Upper lobe of left lung (tissue), 6 donors: ENCODE data around the gene MAD2L1. TPM values are rescaled to one million over a fixed set of nuclear protein-coding genes. Genes with fewer than 3 reads are reported as not detected.

Source experiments
- ATAC-seq, 2 donors: fragments of 200-7000 bp; cut with Tn5 transposase; one replicate each; pipeline ENCODE4 v1.9.1; 2022; ENCODE audit warnings: mild to moderate bottlenecking in 2 of 2, moderate library complexity in 2 of 2; ENCODE audit not compliant: low FRiP score in 2 of 2
- DNase-seq, 2 donors: peaks; one replicate each; pipeline ENCODE4 v3.0.0-alpha.2; 2019 to 2020
- H3K27ac ChIP-seq, 4 donors: fragments of 200-600 bp; sonication (generic); one replicate each; pipeline ENCODE4 v1.5.1; 2016 to 2019
- H3K27me3 ChIP-seq, 4 donors: fragments of 200-600 bp; sonication (generic); one replicate each; pipeline ENCODE4 v1.5.1; 2017 to 2019
- H3K36me3 ChIP-seq, 4 donors: fragments of 200-600 bp; sonication (generic); one replicate each; pipeline ENCODE4 v1.5.1; 2016 to 2019
- H3K4me1 ChIP-seq, 4 donors: fragments of 200-600 bp; sonication (generic); one replicate each; pipeline ENCODE4 v1.5.1; 2018 to 2019
- H3K4me3 ChIP-seq, 4 donors: fragments of 200-600 bp; sonication (generic); one replicate each; pipeline ENCODE4 v1.5.1; 2017 to 2019; ENCODE audit warnings: mild to moderate bottlenecking in 2 of 4, moderate library complexity in 1 of 4
- H3K9me3 ChIP-seq, 4 donors: fragments of 200-600 bp; sonication (generic); one replicate each; pipeline ENCODE4 v1.5.1; 2018 to 2019
- EP300 ChIP-seq, 4 donors: sonication (generic); formaldehyde crosslinking; IDR thresholded peaks; one replicate each; pipeline ENCODE4 v1.5.1; 2017; ENCODE audit warnings: antibody characterized with exemption in 4 of 4, control low read depth in 2 of 4
- POLR2A ChIP-seq, 4 donors: fragments of 450-650 bp; IDR thresholded peaks; one replicate each; pipeline ENCODE4 v1.5.1; 2016 to 2017; ENCODE audit warnings: antibody characterized with exemption in 4 of 4, mild to moderate bottlenecking in 2 of 4
- POLR2AphosphoS5 ChIP-seq, 2 donors: sonication (generic); formaldehyde crosslinking; IDR thresholded peaks; one replicate each; pipeline ENCODE4 v1.5.1; 2017; ENCODE audit warnings: antibody characterized with exemption in 2 of 2
- WGBS, 2 donors: methylation state at CpG; one replicate each; pipeline ENCODE4 v1.1.5; 2017 to 2018; 5-methylcytosine and 5-hydroxymethylcytosine counted together
- total RNA-seq, 6 donors: library from RNA; depleted of rRNA in 4 of 6; stranded (reverse); fragments of >200 nt in 4 of 6; gene quantifications; one replicate each; pipeline versions ENCODE4 v1.1.0 to v1.2.1, GENCODE V29; 2016 to 2021
- TF ChIP-seq, protein P1 (sequence below), 6 experiments: fragments of 450-650 bp in 4 of 6; fragments of 200-600 bp in 2 of 6; sonication (generic) in 2 of 6; IDR thresholded peaks; one replicate each; pipeline ENCODE4 v1.5.1; 2016 to 2019; ENCODE audit warnings: antibody characterized with exemption in 6 of 6
- donor health status: DM: no; HTN: no; CAD: no; lungs with moderate emphysema.
- donor health status: DM: no; HTN: yes; CAD: no; lungs with severe emphysema.

The MAD2L1 gene
- 1 to 10 TPM in 5 of 6 donors, not detected in 1; 1.7 to 4.3 (median 2.4) TPM for total RNA-seq

DNA sequence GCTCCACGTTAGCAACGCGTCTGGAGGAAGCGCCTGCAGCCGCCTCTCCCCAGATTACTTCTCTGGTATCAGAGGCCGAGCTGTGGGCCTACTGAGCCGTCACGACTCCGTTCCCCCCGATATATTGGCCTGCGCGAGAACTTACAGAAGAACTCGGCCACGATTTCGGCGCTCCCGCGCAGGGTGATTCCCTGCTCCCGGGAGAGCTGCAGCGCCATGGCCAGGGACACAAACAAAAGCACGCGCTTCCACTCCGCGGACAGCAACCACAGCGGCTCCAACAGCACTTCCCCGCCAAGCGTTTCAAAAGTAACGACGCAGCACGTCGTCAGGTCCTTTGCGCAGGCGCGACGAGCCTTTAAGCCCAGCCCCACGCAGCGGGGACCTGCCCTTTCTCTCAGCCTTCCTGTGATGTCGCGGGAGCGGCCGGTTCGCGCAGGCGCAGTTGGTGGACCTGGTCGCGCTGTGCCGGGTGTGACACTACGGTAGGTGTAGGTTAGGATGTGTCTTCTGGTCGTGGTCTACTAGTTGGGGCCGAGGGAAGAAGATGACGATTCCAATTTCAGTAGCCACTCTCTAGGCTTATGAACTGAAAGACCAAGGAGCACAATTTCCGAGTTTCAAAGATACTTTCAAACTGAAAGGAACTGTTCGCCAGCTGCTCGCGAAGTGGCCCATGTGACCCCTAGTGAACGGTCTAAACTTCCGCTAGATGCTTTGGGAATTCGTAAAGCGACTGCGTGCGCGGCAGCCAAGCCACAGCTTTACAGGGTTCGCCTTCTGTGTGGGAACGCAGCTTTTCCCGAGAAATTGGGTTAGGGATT lies at the start of gene MAD2L1:
Gene MAD2L1, minus strand, starts transcription at position 332 of the 824 bp plus-strand sequence. Its CDS starts 114 bp downstream, at position 218.
- no peaks in the 10 kb centered on the region for H3K36me3 ChIP-seq
- peak within 1 kb of the TSS; percentile 91 to 97 (median 96) for H3K27ac ChIP-seq
- ATAC-seq (peak; percentile 99 to 100), DNase-seq (peak; percentile 99 to 100)
- no peaks in the 10 kb centered on the region for H3K9me3 ChIP-seq
- H3K4me1 ChIP-seq, result peaks cover 15 to 32% (median 17%) of the 10 kb centered on the region in 4 donors
- H3K27me3 ChIP-seq, result no peaks in the 10 kb centered on the region
- peak within 1 kb of the TSS; percentile 49 to 70 (median 65) for H3K4me3 ChIP-seq
- peak; percentile 24 to 94 (median 90) for TF ChIP-seq POLR2A (IDR thresholded peaks at IDR 0.05)
- peak; percentile 95 to 97 for TF ChIP-seq POLR2AphosphoS5 (IDR thresholded peaks at IDR 0.05)
- peak in 1 of 4 donors; percentile 4 for TF ChIP-seq EP300 (IDR thresholded peaks at IDR 0.05)
- TF ChIP-seq, protein P1, sequence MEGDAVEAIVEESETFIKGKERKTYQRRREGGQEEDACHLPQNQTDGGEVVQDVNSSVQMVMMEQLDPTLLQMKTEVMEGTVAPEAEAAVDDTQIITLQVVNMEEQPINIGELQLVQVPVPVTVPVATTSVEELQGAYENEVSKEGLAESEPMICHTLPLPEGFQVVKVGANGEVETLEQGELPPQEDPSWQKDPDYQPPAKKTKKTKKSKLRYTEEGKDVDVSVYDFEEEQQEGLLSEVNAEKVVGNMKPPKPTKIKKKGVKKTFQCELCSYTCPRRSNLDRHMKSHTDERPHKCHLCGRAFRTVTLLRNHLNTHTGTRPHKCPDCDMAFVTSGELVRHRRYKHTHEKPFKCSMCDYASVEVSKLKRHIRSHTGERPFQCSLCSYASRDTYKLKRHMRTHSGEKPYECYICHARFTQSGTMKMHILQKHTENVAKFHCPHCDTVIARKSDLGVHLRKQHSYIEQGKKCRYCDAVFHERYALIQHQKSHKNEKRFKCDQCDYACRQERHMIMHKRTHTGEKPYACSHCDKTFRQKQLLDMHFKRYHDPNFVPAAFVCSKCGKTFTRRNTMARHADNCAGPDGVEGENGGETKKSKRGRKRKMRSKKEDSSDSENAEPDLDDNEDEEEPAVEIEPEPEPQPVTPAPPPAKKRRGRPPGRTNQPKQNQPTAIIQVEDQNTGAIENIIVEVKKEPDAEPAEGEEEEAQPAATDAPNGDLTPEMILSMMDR (IDR thresholded peaks at IDR 0.05), result no peak
- WGBS, 2 donors, result 1% methylated on average over 14 to 60 of the region's 65 CpGs

DNA sequence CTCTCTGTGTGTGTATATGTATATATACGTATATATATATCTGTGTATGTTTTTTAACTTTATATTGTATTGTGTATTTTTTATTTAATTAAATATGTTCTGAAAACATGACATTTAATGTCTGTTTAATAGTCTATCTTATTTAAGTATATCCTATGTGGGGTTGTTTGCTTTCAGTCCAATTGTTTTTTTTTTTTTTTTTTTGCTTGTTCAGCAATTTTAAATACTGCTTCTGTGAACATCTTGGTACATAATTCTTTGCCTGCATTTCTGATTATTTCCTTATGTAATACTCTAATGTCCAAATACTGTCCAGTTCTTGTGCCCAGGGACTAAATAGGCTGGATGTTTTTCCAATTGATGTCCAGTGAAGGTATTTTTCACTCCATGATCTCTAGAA lies 45.1 kb upstream of the MAD2L1 start:
- H3K27ac ChIP-seq, result no peak overlapping the region
- no peak overlapping the region for H3K4me3 ChIP-seq
- H3K36me3 ChIP-seq, result no peaks in the 10 kb centered on the region
- TF ChIP-seq POLR2AphosphoS5 (IDR thresholded peaks at IDR 0.05) (no peak), EP300 (IDR thresholded peaks at IDR 0.05) (no peak), POLR2A (IDR thresholded peaks at IDR 0.05) (no peak)
- TF ChIP-seq, protein P1 (IDR thresholded peaks at IDR 0.05), result no peak
- H3K4me1 ChIP-seq, result no peaks in the 10 kb centered on the region
- WGBS, 2 donors, result 100% methylated on average over 1 of the region's 1 CpG
- no peaks in the 10 kb centered on the region for H3K27me3 ChIP-seq
- ATAC-seq (no peak), DNase-seq (no peak)
- peaks cover 0 to under 1% (median 0%) of the 10 kb centered on the region in 4 donors for H3K9me3 ChIP-seq

DNA sequence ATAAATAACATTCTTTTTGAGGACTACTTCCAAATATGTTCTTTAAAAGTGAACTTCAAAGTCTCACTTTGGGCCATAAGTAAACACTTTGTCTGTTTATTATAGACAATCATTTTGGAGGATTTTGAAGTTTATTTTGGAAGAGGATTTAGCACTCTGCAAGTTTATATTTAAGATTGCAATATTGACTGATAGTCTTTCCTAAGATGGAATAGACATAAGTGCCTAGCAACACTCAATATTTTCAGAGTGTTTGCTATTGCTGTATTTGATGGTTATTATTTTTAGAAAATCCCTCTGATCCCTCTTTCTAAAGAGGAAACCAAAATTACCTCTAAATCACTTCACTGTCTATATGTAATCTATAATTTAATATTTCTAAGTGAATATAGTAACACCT lies 42.8 kb upstream of the MAD2L1 start:
- no peak overlapping the region for H3K4me3 ChIP-seq
- H3K4me1 ChIP-seq, result no peaks in the 10 kb centered on the region
- ATAC-seq (no peak), DNase-seq (no peak)
- TF ChIP-seq, protein P1 (IDR thresholded peaks at IDR 0.05), result no peak
- TF ChIP-seq POLR2AphosphoS5 (IDR thresholded peaks at IDR 0.05) (no peak), POLR2A (IDR thresholded peaks at IDR 0.05) (no peak), EP300 (IDR thresholded peaks at IDR 0.05) (no peak)
- no peak overlapping the region for H3K27ac ChIP-seq
- H3K36me3 ChIP-seq, result no peaks in the 10 kb centered on the region
- H3K27me3 ChIP-seq, result no peaks in the 10 kb centered on the region
- H3K9me3 ChIP-seq, result no peaks in the 10 kb centered on the region

DNA sequence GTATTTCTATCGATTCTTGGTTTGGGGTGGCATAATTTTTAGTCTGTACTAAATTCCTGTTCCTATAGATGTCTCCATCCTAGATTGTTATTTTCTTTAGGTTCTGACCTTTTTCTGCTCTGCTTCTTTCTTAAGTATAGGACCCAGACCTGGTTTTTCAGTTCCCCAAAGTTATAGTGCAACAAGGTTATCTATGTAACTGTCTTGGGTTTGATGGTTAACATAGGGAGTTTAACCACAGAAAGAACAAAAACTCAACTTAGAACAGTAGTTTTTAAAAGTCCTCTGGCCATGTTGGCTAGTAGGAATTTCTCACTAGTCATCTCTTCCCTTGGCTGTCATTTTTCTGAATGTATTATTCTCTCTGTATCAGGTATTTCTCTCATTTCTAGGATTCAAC lies 38.8 kb upstream of the MAD2L1 start:
- Histone ChIP-seq H3K9me3 (no peaks in the 10 kb centered on the region), H3K27me3 (no peaks in the 10 kb centered on the region), H3K4me3 (no peak overlapping the region), H3K36me3 (no peaks in the 10 kb centered on the region), H3K4me1 (no peaks in the 10 kb centered on the region), H3K27ac (no peak overlapping the region)
- TF ChIP-seq EP300 (IDR thresholded peaks at IDR 0.05), result no peak
- TF ChIP-seq POLR2AphosphoS5 (IDR thresholded peaks at IDR 0.05), result no peak
- TF ChIP-seq POLR2A (IDR thresholded peaks at IDR 0.05), result no peak
- TF ChIP-seq, protein P1 (IDR thresholded peaks at IDR 0.05), result no peak
- WGBS, 2 donors, result 85 to 96% methylated on average over 1 of the region's 1 CpG
- DNase-seq (no peak), ATAC-seq (no peak)
